ENCODE measurements around the gene HOOK2. TPM values are rescaled to one million over a fixed set of nuclear protein-coding genes. Genes with fewer than 3 reads are reported as not detected.
A peak's percentile ranks its signal among the peaks of the same experiment; 100 is the strongest.
"Not testable (repeated sequence)": the region's sequence is repeated elsewhere in the genome, so short reads cannot be mapped to it uniquely, and the experiment has no call there.

The HOOK2 gene
- total RNA-seq (10 to 100 TPM; 23.3 to 24.2 TPM), polyA plus RNA-seq (1 to 10 TPM; 2.6 to 3.4 TPM)

- intact Hi-C loops (cut with micrococcal nuclease) = loop anchor here (1.0 kb wide), 2 partner anchors 9 to 41 kb away; partner anchors contain the start of gene TRIR
- Mint-ChIP-seq H3K4me3 (peak within 1 kb of the TSS; percentile 76 to 88 (median 84)), H3K9me3 (no peaks in the 10 kb centered on the region), H3K4me1 (peaks cover 18 to 37% (median 30%) of the 10 kb centered on the region in 4 donors), H3K36me3 (no peaks in the 10 kb centered on the region), H3K27ac (peak within 1 kb of the TSS; percentile 81 to 92 (median 85)), H3K27me3 (no peaks in the 10 kb centered on the region)
- H3K36me3 ChIP-seq (ENCODE audit: insufficient read depth, low read length) = no peaks in the 10 kb centered on the region
- ChIA-PET CTCF (ENCODE audit: partially characterized antibody) (interaction anchor here (3.1 to 27.8 kb wide), 4 partner anchors 10 to 72 kb away, joined by 17 to 906 read pairs (median 32); partner anchors contain the start of genes JUNB, PRDX2, RNASEH2A and THSD8), POLR2A (ENCODE audit: partially characterized antibody) (interaction anchor here (0.6 to 16.4 kb wide), 7 partner anchors 9 to 330 kb away, joined by 3 to 1162 read pairs (median 3); partner anchors contain the start of genes DNASE2, JUNB, PRDX2 and RNASEH2A)
- H3K4me3 ChIP-seq (ENCODE audit: low read length in 2 of 2) = peak within 1 kb of the TSS; percentile 39 to 62
- DNase-seq = peak in 2 of 5 donors; percentile 41 to 70
- H3K27me3 ChIP-seq (ENCODE audit: insufficient read depth, low read length) = no peaks in the 10 kb centered on the region
- H3K27ac ChIP-seq (ENCODE audit: low read depth, low read length) = peak within 1 kb of the TSS; percentile 79
- no peaks in the 10 kb centered on the region for H3K9me3 ChIP-seq (ENCODE audit: control insufficient read depth in 1 of 2, low read length in 2 of 2)
- peaks cover 33% of the 10 kb centered on the region for H3K4me1 ChIP-seq (ENCODE audit: insufficient read depth, low read length)
Measured at GRCh38 chr19:12774588-12775555, at the start of gene HOOK2. Gene HOOK2 (minus strand): TSS chr19:12775552. CDS start chr19:12775449, 103 bp downstream.

GRCh38 chr19:12821761-12822160 is 46.4 kb upstream of the HOOK2 start:
- peaks cover 0 to 5% of the 10 kb centered on the region in 2 donors for H3K36me3 Mint-ChIP-seq
- H3K9me3 Mint-ChIP-seq = peaks cover 0 to 6% (median 4%) of the 10 kb centered on the region in 8 donors
- Histone ChIP-seq H3K36me3 (ENCODE audit: insufficient read depth, low read length) (no peaks in the 10 kb centered on the region), H3K9me3 (ENCODE audit: control insufficient read depth in 1 of 2, low read length in 2 of 2) (no peaks in the 10 kb centered on the region), H3K27me3 (ENCODE audit: insufficient read depth, low read length) (peaks cover 12% of the 10 kb centered on the region), H3K27ac (ENCODE audit: low read depth, low read length) (no peak overlapping the region), H3K4me3 (ENCODE audit: low read length in 2 of 2) (no peak overlapping the region), H3K4me1 (ENCODE audit: insufficient read depth, low read length) (peaks cover 8% of the 10 kb centered on the region)
- H3K27me3 Mint-ChIP-seq = peaks cover 17 to 18% of the 10 kb centered on the region in 2 donors
- intact Hi-C loops (cut with micrococcal nuclease) = no loop called here
- H3K27ac Mint-ChIP-seq = no peak overlapping the region
- no peak for DNase-seq
- POLR2A ChIA-PET (ENCODE audit: partially characterized antibody) = no interaction called here
- CTCF ChIA-PET (ENCODE audit: partially characterized antibody) = interaction anchor here (1.5 to 1.8 kb wide), 2 partner anchors 25 to 56 kb away, joined by 4 read pairs; no protein-coding TSS in a partner anchor
- no peak overlapping the region for H3K4me3 Mint-ChIP-seq
- peaks cover 3 to 11% (median 5%) of the 10 kb centered on the region in 4 donors for H3K4me1 Mint-ChIP-seq

GRCh38 chr19:12817810-12818209 is 42.5 kb upstream of the HOOK2 start:
- H3K4me1 ChIP-seq (ENCODE audit: insufficient read depth, low read length); DNase-seq; H3K9me3 ChIP-seq (ENCODE audit: control insufficient read depth in 1 of 2, low read length in 2 of 2); H3K27ac ChIP-seq (ENCODE audit: low read depth, low read length); POLR2A ChIA-PET (ENCODE audit: partially characterized antibody); H3K4me1 Mint-ChIP-seq; H3K4me3 Mint-ChIP-seq; H3K27me3 ChIP-seq (ENCODE audit: insufficient read depth, low read length); H3K36me3 ChIP-seq (ENCODE audit: insufficient read depth, low read length); H3K9me3 Mint-ChIP-seq; H3K27me3 Mint-ChIP-seq; H3K4me3 ChIP-seq (ENCODE audit: low read length in 2 of 2); intact Hi-C loops (cut with micrococcal nuclease): not testable (repeated sequence)
- peak overlapping the region in 2 of 7 donors; percentile 56 to 82 for H3K27ac Mint-ChIP-seq
- peaks cover 7 to 14% of the 10 kb centered on the region in 2 donors for H3K36me3 Mint-ChIP-seq
- CTCF ChIA-PET (ENCODE audit: partially characterized antibody) = interaction anchor here (1.3 to 1.8 kb wide), 3 partner anchors 22 to 60 kb away, joined by 3 to 6 read pairs (median 4); no protein-coding TSS in a partner anchor

GRCh38 chr19:12817188-12817587 is 41.8 kb upstream of the HOOK2 start:
- H3K36me3 ChIP-seq (ENCODE audit: insufficient read depth, low read length); H3K27ac Mint-ChIP-seq; DNase-seq; H3K9me3 ChIP-seq (ENCODE audit: control insufficient read depth in 1 of 2, low read length in 2 of 2); H3K9me3 Mint-ChIP-seq; POLR2A ChIA-PET (ENCODE audit: partially characterized antibody); H3K27ac ChIP-seq (ENCODE audit: low read depth, low read length); H3K4me1 Mint-ChIP-seq; H3K4me1 ChIP-seq (ENCODE audit: insufficient read depth, low read length); H3K4me3 Mint-ChIP-seq; H3K27me3 ChIP-seq (ENCODE audit: insufficient read depth, low read length); H3K27me3 Mint-ChIP-seq; H3K4me3 ChIP-seq (ENCODE audit: low read length in 2 of 2); intact Hi-C loops (cut with micrococcal nuclease): not testable (repeated sequence)
- CTCF ChIA-PET (ENCODE audit: partially characterized antibody) = interaction anchor here (1.3 kb wide), 1 partner anchor 31 kb away, joined by 3 read pairs; no protein-coding TSS in a partner anchor
- H3K36me3 Mint-ChIP-seq = peaks cover 7 to 14% of the 10 kb centered on the region in 2 donors

- no peaks in the 10 kb centered on the region for H3K9me3 Mint-ChIP-seq
- ChIA-PET CTCF (ENCODE audit: partially characterized antibody) (interaction anchor here (0.8 kb wide), 1 partner anchor 33 kb away, joined by 3 read pairs; no protein-coding TSS in a partner anchor), POLR2A (ENCODE audit: partially characterized antibody) (interaction anchor here (1.3 kb wide), 1 partner anchor 9 kb away, joined by 4 read pairs; the partner anchor contains the start of gene RNASEH2A)
- peaks cover 7 to 9% of the 10 kb centered on the region in 2 donors for H3K36me3 Mint-ChIP-seq
- H3K27ac ChIP-seq (ENCODE audit: low read depth, low read length) = no peak overlapping the region
- H3K36me3 ChIP-seq (ENCODE audit: insufficient read depth, low read length) = no peaks in the 10 kb centered on the region
- no peaks in the 10 kb centered on the region for H3K27me3 Mint-ChIP-seq
- no peaks in the 10 kb centered on the region for H3K4me1 ChIP-seq (ENCODE audit: insufficient read depth, low read length)
- no peaks in the 10 kb centered on the region for H3K9me3 ChIP-seq (ENCODE audit: control insufficient read depth in 1 of 2, low read length in 2 of 2)
- H3K4me3 Mint-ChIP-seq = no peak overlapping the region
- no peaks in the 10 kb centered on the region for H3K27me3 ChIP-seq (ENCODE audit: insufficient read depth, low read length)
- intact Hi-C loops (cut with micrococcal nuclease) = no loop called here
- H3K4me3 ChIP-seq (ENCODE audit: low read length in 2 of 2) = no peak overlapping the region
- no peak for DNase-seq
- H3K27ac Mint-ChIP-seq = no peak overlapping the region
- no peaks in the 10 kb centered on the region for H3K4me1 Mint-ChIP-seq
Measured at GRCh38 chr19:12815088-12815487, 39.7 kb upstream of the HOOK2 start.

GRCh38 chr19:12806242-12807081 is 31.1 kb upstream of the HOOK2 start, which contains the start of gene RNASEH2A:
Gene RNASEH2A (plus strand): TSS chr19:12806584. CDS start chr19:12806674, 90 bp downstream.
- Mint-ChIP-seq H3K4me3 (peak within 1 kb of the TSS; percentile 75 to 98 (median 90)), H3K4me1 (peaks cover 15 to 33% (median 22%) of the 10 kb centered on the region in 4 donors), H3K36me3 (peaks cover 0 to 8% of the 10 kb centered on the region in 2 donors), H3K9me3 (no peaks in the 10 kb centered on the region), H3K27me3 (no peaks in the 10 kb centered on the region), H3K27ac (peak within 1 kb of the TSS; percentile 75 to 94 (median 89))
- peaks cover 24% of the 10 kb centered on the region for H3K4me1 ChIP-seq (ENCODE audit: insufficient read depth, low read length)
- no peaks in the 10 kb centered on the region for H3K27me3 ChIP-seq (ENCODE audit: insufficient read depth, low read length)
- no peaks in the 10 kb centered on the region for H3K9me3 ChIP-seq (ENCODE audit: control insufficient read depth in 1 of 2, low read length in 2 of 2)
- ChIA-PET POLR2A (ENCODE audit: partially characterized antibody) (interaction anchor here (0.8 to 1.8 kb wide), 11 partner anchors 9 to 1425 kb away, joined by 3 to 26 read pairs (median 4); partner anchors contain the start of genes FBXW9, HOOK2, JUNB and TNPO2), CTCF (ENCODE audit: partially characterized antibody) (interaction anchor here (0.6 to 17.4 kb wide), 5 partner anchors 10 to 84 kb away, joined by 3 to 906 read pairs (median 8); partner anchors contain the start of genes GCDH and HOOK2)
- peak within 1 kb of the TSS; percentile 63 for H3K27ac ChIP-seq (ENCODE audit: low read depth, low read length)
- H3K36me3 ChIP-seq (ENCODE audit: insufficient read depth, low read length) = no peaks in the 10 kb centered on the region
- peak; percentile 82 to 86 (median 84) for DNase-seq
- intact Hi-C loops (cut with micrococcal nuclease) = no loop called here
- peak within 1 kb of the TSS; percentile 53 to 84 for H3K4me3 ChIP-seq (ENCODE audit: low read length in 2 of 2)

Data from CD4-positive, alpha-beta memory T cell (primary cell).